Fibroblast of lung (primary cell): Measurements from ENCODE around the gene BCL6B. TPM values are rescaled to one million over a fixed set of nuclear protein-coding genes. Genes with fewer than 3 reads are reported as not detected.
A peak's percentile ranks its signal among the peaks of the same experiment; 100 is the strongest.

ENCODE experiments used
- DNase-seq, 2 donors: peaks; one replicate each; pipeline versions ENCODE4 v3.0.0 to v3.0.0-alpha.2; 2010; ENCODE audit warnings: low read depth in 2 of 2
- H2AFZ ChIP-seq: 2 replicates; pipeline ENCODE4 v1.5.1; 2012; ENCODE audit warnings: low read length, control low read depth, inconsistent platforms
- H3K27ac ChIP-seq: 2 replicates; pipeline ENCODE4 v1.5.1; 2011; ENCODE audit warnings: low read length, control low read depth; ENCODE audit not compliant: insufficient read depth
- H3K27me3 ChIP-seq: 2 replicates; pipeline ENCODE4 v1.5.1; 2011; ENCODE audit warnings: mild to moderate bottlenecking, low read length; ENCODE audit not compliant: control insufficient read depth, insufficient read depth
- H3K36me3 ChIP-seq: 2 replicates; pipeline ENCODE4 v1.5.1; 2011; ENCODE audit warnings: low read length; ENCODE audit not compliant: control insufficient read depth, insufficient read depth
- H3K4me1 ChIP-seq: 2 replicates; pipeline ENCODE4 v1.5.1; 2011; ENCODE audit warnings: low read length; ENCODE audit not compliant: control insufficient read depth, insufficient read depth; ENCODE audit errors: extremely low read depth
- H3K4me2 ChIP-seq: 2 replicates; pipeline ENCODE4 v1.5.1; 2011; ENCODE audit warnings: low read length, control low read depth; ENCODE audit not compliant: insufficient read depth; ENCODE audit errors: extremely low read depth
- H3K4me3 ChIP-seq, 4 experiments: fragments of 200-600 bp in 1 of 4; sonication (generic) in 1 of 4; replicated peaks in 1 of 4; 2 replicates each; pipeline ENCODE4 v1.5.1; 2011 to 2016; ENCODE audit warnings: low read length in 4 of 4, low read depth in 3 of 4, mild to moderate bottlenecking in 3 of 4, control low read depth in 2 of 4, inconsistent platforms in 1 of 4, mixed read lengths in 1 of 4; ENCODE audit not compliant: insufficient read depth in 1 of 4; ENCODE audit errors: control extremely low read depth in 1 of 4
- H3K79me2 ChIP-seq: 2 replicates; pipeline ENCODE4 v1.5.1; 2012; ENCODE audit warnings: mild to moderate bottlenecking, low read length, inconsistent platforms; ENCODE audit not compliant: control insufficient read depth, insufficient read depth
- H3K9ac ChIP-seq: 2 replicates; pipeline ENCODE4 v1.5.1; 2011; ENCODE audit warnings: mild to moderate bottlenecking, low read length, control low read depth; ENCODE audit not compliant: insufficient read depth
- H3K9me3 ChIP-seq: 2 replicates; pipeline ENCODE4 v1.5.1; 2012; ENCODE audit warnings: low read depth, low read length; ENCODE audit not compliant: control insufficient read depth, insufficient read depth
- H4K20me1 ChIP-seq: 2 replicates; pipeline ENCODE4 v1.5.1; 2011; ENCODE audit warnings: low read length; ENCODE audit not compliant: control insufficient read depth, insufficient read depth; ENCODE audit errors: extremely low read depth
- CTCF ChIP-seq, 2 donors: IDR thresholded peaks in 1 of 2; conservative IDR thresholded peaks in 1 of 2; 1 replicate in 1 of 2; 2 replicates in 1 of 2; pipeline ENCODE4 v1.5.1; 2011 to 2012; ENCODE audit warnings: low read length in 2 of 2, control low read depth in 1 of 2, inconsistent platforms in 1 of 2, low read depth in 1 of 2, mild to moderate bottlenecking in 1 of 2
- EZH2 ChIP-seq: IDR thresholded peaks from 2 replicates; pipeline ENCODE4 v1.5.1; 2012; ENCODE audit warnings: low read length, control low read depth, mild to moderate bottlenecking; ENCODE audit errors: missing control alignments
- polyA plus RNA-seq, 2 donors: library from polyadenylated mRNA; depleted of rRNA in 1 of 2; stranded (reverse) in 1 of 2; unstranded in 1 of 2; fragments of >200 nt; gene quantifications; 2 replicates each; pipeline ENCODE4 v1.2.1, GENCODE V29; 2011 to 2012; ENCODE audit warnings: missing spikeins in 1 of 2
- total RNA-seq: library from RNA; depleted of rRNA; stranded (reverse); fragments of >200 nt; gene quantifications from 2 replicates; pipeline ENCODE4 v1.2.1, GENCODE V29; 2014

Gene BCL6B
- total and polyA plus RNA-seq, 2 donors (not counting 1 experiment from before 2014, with no cell fraction given): 0.02 to 0.50 TPM

GRCh38 chr17:7029096-7029495 lies 6.2 kb downstream of the BCL6B start:
- no peaks in the 10 kb centered on the region for H3K4me1 ChIP-seq
- no peaks in the 10 kb centered on the region for H3K36me3 ChIP-seq
- TF ChIP-seq EZH2: no peak
- no peak overlapping the region for H3K4me3 ChIP-seq
- no peaks in the 10 kb centered on the region for H3K9me3 ChIP-seq
- H3K27me3 ChIP-seq: no peaks in the 10 kb centered on the region
- no peak overlapping the region for H3K4me2 ChIP-seq
- H4K20me1 ChIP-seq: no peaks in the 10 kb centered on the region
- no peak for DNase-seq
- no peak overlapping the region for H2AFZ ChIP-seq
- no peak overlapping the region for H3K27ac ChIP-seq
- no peaks in the 10 kb centered on the region for H3K79me2 ChIP-seq
- H3K9ac ChIP-seq: no peak overlapping the region

- Histone ChIP-seq H4K20me1 (no peaks in the 10 kb centered on the region), H2AFZ (no peak overlapping the region), H3K36me3 (no peaks in the 10 kb centered on the region), H3K27me3 (no peaks in the 10 kb centered on the region), H3K4me2 (no peak overlapping the region), H3K4me1 (no peaks in the 10 kb centered on the region), H3K27ac (no peak overlapping the region), H3K79me2 (no peaks in the 10 kb centered on the region), H3K9ac (no peak overlapping the region), H3K9me3 (no peaks in the 10 kb centered on the region), H3K4me3 (no peak overlapping the region)
- TF ChIP-seq CTCF (conservative IDR thresholded peaks at IDR 0.05 in 1 of 2, IDR thresholded peaks at IDR 0.05 in 1 of 2; ENCODE audit: low read depth in 1 of 2, low read length in 2 of 2): no peak
- TF ChIP-seq EZH2: no peak
- no peak for DNase-seq
These were observed 6.8 kb downstream of the BCL6B start for GRCh38 chr17:7029659-7030058.

GRCh38 chr17:7034955-7035590 lies 12.2 kb downstream of the BCL6B start:
- no peaks in the 10 kb centered on the region for H4K20me1 ChIP-seq
- TF ChIP-seq CTCF (conservative IDR thresholded peaks at IDR 0.05 in 1 of 2, IDR thresholded peaks at IDR 0.05 in 1 of 2; ENCODE audit: low read depth in 1 of 2, low read length in 2 of 2) (no peak), EZH2 (no peak)
- H3K27ac ChIP-seq: peak overlapping the region; percentile 85
- no peaks in the 10 kb centered on the region for H3K27me3 ChIP-seq
- peak overlapping the region; percentile 52 for H3K9ac ChIP-seq
- DNase-seq: no peak
- no peaks in the 10 kb centered on the region for H3K79me2 ChIP-seq
- H3K4me1 ChIP-seq: peaks cover 5% of the 10 kb centered on the region
- H3K4me3 ChIP-seq: peak overlapping the region; percentile 75 to 91 (median 79)
- no peaks in the 10 kb centered on the region for H3K9me3 ChIP-seq
- H3K4me2 ChIP-seq: peak overlapping the region; percentile 92
- peak overlapping the region; percentile 94 for H2AFZ ChIP-seq
- no peaks in the 10 kb centered on the region for H3K36me3 ChIP-seq
